H1 (cell line): ENCODE measurements around the gene MCC. TPM values are rescaled to one million over a fixed set of nuclear protein-coding genes. Genes with fewer than 3 reads are reported as not detected.

Experiments
- CTCF ChIA-PET: fragments of 300-600 bp; sonication (Branson Sonifier 250); formaldehyde crosslinking; loops from one replicate; lab custom pipeline; 2021; ENCODE audit not compliant: partially characterized antibody; lab: Charles Lee
- POLR2A ChIA-PET: fragments of 300-600 bp; sonication (Branson Sonifier 250); formaldehyde crosslinking; loops from one replicate; lab custom pipeline; 2021; ENCODE audit warnings: inconsistent platforms; ENCODE audit not compliant: partially characterized antibody; lab: Charles Lee
- DNase-seq, 2 experiments: peaks; one replicate each; pipeline versions ENCODE4 v3.0.0 to v3.0.0-alpha.2; 2010 to 2022; ENCODE audit warnings: low spot score in 2 of 2, low read depth in 1 of 2, mixed read lengths in 1 of 2
- FAIRE-seq: peaks from 2 replicates; lab custom pipeline; 2011; peaks lifted over from hg19 to GRCh38; lab: Jason Lieb, UNC
- H2AFZ ChIP-seq: 2 replicates; pipeline ENCODE4 v1.8.1; 2012; ENCODE audit warnings: low read length, inconsistent platforms
- H2AK5ac ChIP-seq: 2 replicates; pipeline ENCODE4 v1.6.1; 2013; ENCODE audit warnings: low read depth, low read length
- H2BK120ac ChIP-seq: replicated peaks from 2 replicates; pipeline ENCODE3; 2013; ENCODE audit warnings: low read depth, low read length, inconsistent platforms
- H2BK12ac ChIP-seq: 2 replicates; pipeline ENCODE4 v1.6.1; 2013; ENCODE audit warnings: low read depth, low read length
- H2BK15ac ChIP-seq: 2 replicates; pipeline ENCODE4 v1.6.1; 2013; ENCODE audit warnings: low read length
- H2BK20ac ChIP-seq: 2 replicates; pipeline ENCODE4 v1.6.1; 2013; ENCODE audit warnings: low read length
- H2BK5ac ChIP-seq: 2 replicates; pipeline ENCODE4 v1.6.1; 2013; ENCODE audit warnings: low read depth, low read length
- H3K14ac ChIP-seq: 2 replicates; pipeline ENCODE4 v1.6.1; 2013; ENCODE audit warnings: inconsistent platforms; ENCODE audit not compliant: insufficient read length
- H3K18ac ChIP-seq: 2 replicates; pipeline ENCODE4 v1.6.1; 2013; ENCODE audit warnings: low read length; ENCODE audit errors: extremely low read depth
- H3K23ac ChIP-seq: 2 replicates; pipeline ENCODE4 v1.6.1; 2013; ENCODE audit warnings: inconsistent platforms; ENCODE audit not compliant: insufficient read length
- H3K23me2 ChIP-seq: 2 replicates; pipeline ENCODE4 v1.6.1; 2013; ENCODE audit warnings: low read depth, low read length
- H3K27ac ChIP-seq: 2 replicates; pipeline ENCODE4 v1.6.1; 2011; ENCODE audit warnings: low read depth, low read length, inconsistent platforms
- H3K27me3 ChIP-seq, 4 experiments: replicated peaks in 1 of 4; 1 replicate in 1 of 4; 2 replicates in 3 of 4; pipeline versions ENCODE4 v1.6.1 to v1.8.1; 2011 to 2013; ENCODE audit warnings: low read length in 3 of 4, mild to moderate bottlenecking in 3 of 4, inconsistent platforms in 2 of 4, mixed read lengths in 2 of 4, moderate library complexity in 1 of 4; ENCODE audit not compliant: control insufficient read depth in 3 of 4, insufficient read depth in 3 of 4; ENCODE audit errors: extremely low read depth in 1 of 4
- H3K36me3 ChIP-seq, 4 experiments: 2 replicates each; pipeline versions ENCODE4 v1.6.1 to v1.8.1; 2011 to 2013; ENCODE audit warnings: mild to moderate bottlenecking in 4 of 4, low read length in 3 of 4, moderate library complexity in 2 of 4, control low read depth in 1 of 4, inconsistent platforms in 1 of 4; ENCODE audit not compliant: insufficient read depth in 4 of 4, control insufficient read depth in 2 of 4
- H3K4ac ChIP-seq: replicated peaks from 2 replicates; pipeline ENCODE3; 2013; ENCODE audit warnings: low read length, low read depth, mixed read lengths, inconsistent platforms; ENCODE audit not compliant: insufficient read length
- H3K4me1 ChIP-seq, 4 experiments: replicated peaks in 1 of 4; 1 replicate in 1 of 4; 2 replicates in 3 of 4; pipeline versions ENCODE4 v1.6.1 to v1.8.1; 2011 to 2013; ENCODE audit warnings: low read length in 3 of 4, inconsistent platforms in 2 of 4, mixed read lengths in 1 of 4; ENCODE audit not compliant: insufficient read depth in 4 of 4, control insufficient read depth in 3 of 4
- H3K4me2 ChIP-seq, 2 experiments: 2 replicates each; pipeline versions ENCODE4 v1.6.1 to v1.8.1; 2011 to 2013; ENCODE audit warnings: low read depth in 2 of 2, low read length in 2 of 2, control low read depth in 1 of 2, inconsistent platforms in 1 of 2, mild to moderate bottlenecking in 1 of 2; ENCODE audit not compliant: insufficient read depth in 1 of 2
- H3K4me3 ChIP-seq, 4 experiments: fragments of 200-600, 300-600 bp in 1 of 4; sonication (generic), shearing (Covaris generic), sonication (Bioruptor Twin) in 1 of 4; 2 replicates each; pipeline versions ENCODE4 v1.5.1 to v1.8.1; 2011 to 2016; ENCODE audit warnings: low read length in 4 of 4, low read depth in 3 of 4, control low read depth in 2 of 4, inconsistent platforms in 2 of 4, mild to moderate bottlenecking in 2 of 4, mixed read lengths in 1 of 4, moderate library complexity in 1 of 4; ENCODE audit not compliant: insufficient read depth in 2 of 4; ENCODE audit errors: extremely low read depth in 1 of 4
- H3K56ac ChIP-seq: replicated peaks from 2 replicates; pipeline ENCODE3; 2013; ENCODE audit warnings: low read depth, mild to moderate bottlenecking, mixed read lengths, low read length, inconsistent platforms; ENCODE audit not compliant: insufficient read length
- H3K79me1 ChIP-seq: 2 replicates; pipeline ENCODE4 v1.6.1; 2013; ENCODE audit warnings: low read depth, low read length, control low read depth
- H3K79me2 ChIP-seq, 2 experiments: 2 replicates each; pipeline versions ENCODE4 v1.6.1 to v1.8.1; 2012 to 2013; ENCODE audit warnings: low read length in 2 of 2, mild to moderate bottlenecking in 2 of 2, inconsistent platforms in 1 of 2; ENCODE audit not compliant: insufficient read depth in 2 of 2, control insufficient read depth in 1 of 2
- H3K9ac ChIP-seq, 4 experiments: replicated peaks in 1 of 4; 1 replicate in 1 of 4; 2 replicates in 3 of 4; pipeline versions ENCODE4 v1.6.1 to v1.8.1; 2011 to 2013; ENCODE audit warnings: low read depth in 3 of 4, low read length in 3 of 4, control low read depth in 2 of 4, mild to moderate bottlenecking in 2 of 4, moderate library complexity in 2 of 4, inconsistent platforms in 1 of 4; ENCODE audit errors: extremely low read depth in 1 of 4
- H3K9me3 ChIP-seq, 2 experiments: 2 replicates each; pipeline versions ENCODE4 v1.6.1 to v1.8.1; 2012 to 2013; ENCODE audit warnings: mild to moderate bottlenecking in 2 of 2, moderate library complexity in 2 of 2, control low read depth in 1 of 2, inconsistent platforms in 1 of 2, low read depth in 1 of 2, low read length in 1 of 2, mixed read lengths in 1 of 2; ENCODE audit not compliant: insufficient read depth in 2 of 2
- H4K20me1 ChIP-seq, 2 experiments: replicated peaks in 1 of 2; 2 replicates each; pipeline versions ENCODE3 to v1.8.1; 2011 to 2013; ENCODE audit warnings: inconsistent platforms in 2 of 2, low read length in 2 of 2, mild to moderate bottlenecking in 1 of 2; ENCODE audit not compliant: insufficient read depth in 2 of 2, control insufficient read depth in 1 of 2
- H4K5ac ChIP-seq: 2 replicates; pipeline ENCODE4 v1.6.1; 2013; ENCODE audit warnings: low read length, low read depth, mixed read lengths, inconsistent platforms; ENCODE audit not compliant: insufficient read length
- H4K8ac ChIP-seq: 2 replicates; pipeline ENCODE4 v1.8.0; 2013; ENCODE audit warnings: mild to moderate bottlenecking, moderate library complexity, low read length, inconsistent platforms; ENCODE audit not compliant: insufficient read depth; ENCODE audit errors: extremely low read depth
- H4K91ac ChIP-seq: replicated peaks from 2 replicates; pipeline ENCODE3; 2013; ENCODE audit warnings: low read length, mixed read lengths, inconsistent platforms; ENCODE audit not compliant: insufficient read length
- WGBS, 2 experiments: shearing (Covaris generic) in 1 of 2; methylation state at CpG; one replicate each; pipeline versions ENCODE4 v1.1.6 to v1.1.7; 2013 to 2015; ENCODE audit warnings: low lambda C conversion rate in 2 of 2, mixed read lengths in 2 of 2, inconsistent platforms in 1 of 2, low coverage in 1 of 2, missing lambda C conversion rate in 1 of 2; ENCODE audit not compliant: insufficient replicate concordance in 2 of 2, insufficient coverage in 1 of 2, insufficient read length in 1 of 2; ENCODE audit errors: extremely low coverage in 1 of 2, missing lambda C conversion rate in 1 of 2; 5-methylcytosine and 5-hydroxymethylcytosine counted together
- polyA plus RNA-seq, 7 experiments: library from polyadenylated mRNA; depleted of rRNA in 3 of 7; stranded (reverse) in 5 of 7; unstranded in 2 of 7; fragments of >200 nt in 5 of 7; fragments of 200-250 nt in 2 of 7; gene quantifications; 1 replicate in 5 of 7; 2 replicates in 1 of 7; 4 replicates in 1 of 7; pipeline versions ENCODE4 v1.2.1 to v1.2.3, GENCODE V29; 2011 to 2013; ENCODE audit warnings: missing spikeins in 2 of 7, mixed read lengths in 2 of 7
- total RNA-seq: library from RNA; stranded (reverse); fragmentation: NEBNext Ultra II Directional; extraction: Animal tissue kit (Norgen Biotek cat#: 25700); gene quantifications from 2 replicates; pipeline ENCODE4 v1.2.1, GENCODE V29; 2021

The MCC gene
- total and polyA plus RNA-seq, 2 of the 8 experiments (the other 6 are each of a cell fraction or from before 2014, with no cell fraction given) = 2.6 to 18.3 TPM

DNA sequence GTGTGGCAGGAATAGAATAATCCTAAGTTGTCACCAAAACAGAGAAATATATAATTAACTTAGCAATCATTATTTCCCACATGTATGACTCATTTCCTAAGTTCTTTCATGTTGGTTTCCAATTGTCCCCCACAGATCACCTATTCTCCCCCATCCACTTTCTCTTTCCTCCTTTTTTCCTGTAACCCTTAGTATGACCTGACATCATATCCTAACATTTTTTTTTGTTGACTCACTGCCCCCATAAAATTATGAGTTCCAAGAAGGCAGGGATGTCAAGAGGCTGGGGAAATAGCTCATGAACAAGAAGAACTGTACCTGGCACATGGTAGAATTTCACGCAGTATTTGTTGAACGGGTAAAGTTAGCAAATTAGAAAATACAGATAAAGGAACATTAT, 324.9 kb downstream of the MCC start:
- Histone ChIP-seq H3K79me1 (no peaks in the 10 kb centered on the region), H3K36me3 (no peaks in the 10 kb centered on the region), H3K14ac (no peak overlapping the region), H3K9ac (no peak overlapping the region), H4K8ac (no peak overlapping the region), H4K91ac (no peak overlapping the region), H2BK12ac (no peak overlapping the region), H2BK15ac (no peak overlapping the region), H2BK5ac (no peak overlapping the region), H2AFZ (no peak overlapping the region), H3K4me3 (no peak overlapping the region), H3K23me2 (no peaks in the 10 kb centered on the region), H4K20me1 (no peaks in the 10 kb centered on the region), H3K9me3 (no peaks in the 10 kb centered on the region), H3K27me3 (peaks cover 0 to 1% (median 0%) of the 10 kb centered on the region in 4 experiments; a peak in 1 of 7 replicates), H3K27ac (no peak overlapping the region), H2BK20ac (no peak overlapping the region), H3K4ac (no peak overlapping the region), H2BK120ac (no peak overlapping the region), H3K18ac (no peak overlapping the region), H3K56ac (no peak overlapping the region), H3K23ac (no peak overlapping the region), H2AK5ac (no peak overlapping the region), H3K4me2 (no peak overlapping the region), H4K5ac (no peak overlapping the region), H3K79me2 (peaks cover 0 to 3% of the 10 kb centered on the region in 2 experiments; a peak in 1 of 4 replicates), H3K4me1 (peaks cover 0 to 12% (median 3%) of the 10 kb centered on the region in 4 experiments; a peak in 3 of 7 replicates)
- 90% methylated on average over 2 of the region's 2 CpGs; no CpG with 5 or more reads in 1 of the 2 experiments for WGBS, 2 experiments
- FAIRE-seq (no peak), DNase-seq (no peak)
- ChIA-PET POLR2A (no interaction called here), CTCF (no interaction called here)
